ENCODE measurements around the gene CNOT8.
"Not testable (repeated sequence)": the region's sequence is repeated elsewhere in the genome, so short reads cannot be mapped to it uniquely, and the experiment has no call there.

CNOT8 gene

GRCh38 chr5:154858297-154858971 is at the start of gene CNOT8:
CNOT8 (plus strand) TSS chr5:154858627; CDS start chr5:154863279, 4,652 bp downstream.
- DNase-seq: peak; percentile 94 to 97

DNA sequence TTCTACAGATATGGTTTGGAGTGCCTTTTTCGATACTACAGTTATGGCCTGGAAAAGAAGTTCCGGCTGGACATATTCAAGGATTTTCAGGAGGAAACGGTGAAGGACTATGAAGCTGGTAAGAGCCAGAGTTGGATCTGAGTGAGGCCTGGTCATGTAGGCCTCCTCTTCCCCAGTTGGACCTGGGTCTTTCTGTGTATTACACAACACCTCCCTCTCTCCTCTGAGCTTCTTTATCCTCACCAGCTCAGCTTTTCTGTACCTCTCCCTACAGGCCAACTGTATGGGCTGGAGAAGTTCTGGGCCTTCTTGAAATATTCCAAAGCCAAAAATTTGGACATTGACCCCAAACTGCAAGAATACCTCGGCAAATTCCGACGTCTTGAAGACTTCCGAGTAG is 47.2 kb upstream of the CNOT8 start:
- no peak for DNase-seq

- peak; percentile 42 to 72 for DNase-seq
Observed at GRCh38 chr5:154811653-154812465, 46.6 kb upstream of the CNOT8 start.

DNA sequence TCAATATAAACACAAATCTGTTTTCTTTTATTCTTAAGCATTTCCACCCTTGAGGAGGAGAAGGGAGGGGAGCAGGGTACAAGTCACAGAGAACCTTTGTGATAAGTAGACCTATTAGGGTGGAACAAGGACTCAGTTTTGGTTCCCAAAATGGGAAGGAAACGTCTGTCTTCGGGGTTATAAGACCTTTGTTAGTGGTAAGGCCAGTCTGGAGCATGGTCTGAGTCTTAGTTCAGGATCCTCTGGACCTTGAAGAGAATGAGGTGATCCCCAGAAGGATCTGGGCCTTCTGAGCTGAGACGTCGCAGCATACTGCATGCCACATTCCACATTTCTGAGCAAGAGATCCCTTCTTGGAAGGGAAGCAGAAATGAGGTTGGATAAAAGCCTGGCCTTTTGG is 45.3 kb upstream of the CNOT8 start:
- DNase-seq: no peak

DNA sequence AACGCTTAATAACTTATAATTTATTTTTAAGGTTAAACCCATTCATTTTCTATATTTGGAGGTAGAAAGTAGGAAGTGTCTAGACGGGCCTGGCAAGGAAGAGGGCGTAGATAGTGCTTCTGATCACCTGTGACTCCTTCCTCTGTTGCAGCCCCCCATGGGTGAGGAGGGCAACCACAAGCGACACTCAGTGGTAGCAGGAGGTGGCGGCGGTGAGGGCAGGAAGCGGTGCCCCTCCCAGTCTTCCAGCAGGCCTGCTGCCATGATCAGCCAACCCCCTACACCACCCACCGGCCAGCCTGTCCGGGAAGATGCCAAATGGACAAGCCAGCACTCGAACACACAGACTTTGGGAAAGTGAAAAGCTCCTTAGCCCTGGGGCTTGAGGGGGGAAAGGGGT is 44.7 kb upstream of the CNOT8 start:
- DNase-seq: no peak

DNA sequence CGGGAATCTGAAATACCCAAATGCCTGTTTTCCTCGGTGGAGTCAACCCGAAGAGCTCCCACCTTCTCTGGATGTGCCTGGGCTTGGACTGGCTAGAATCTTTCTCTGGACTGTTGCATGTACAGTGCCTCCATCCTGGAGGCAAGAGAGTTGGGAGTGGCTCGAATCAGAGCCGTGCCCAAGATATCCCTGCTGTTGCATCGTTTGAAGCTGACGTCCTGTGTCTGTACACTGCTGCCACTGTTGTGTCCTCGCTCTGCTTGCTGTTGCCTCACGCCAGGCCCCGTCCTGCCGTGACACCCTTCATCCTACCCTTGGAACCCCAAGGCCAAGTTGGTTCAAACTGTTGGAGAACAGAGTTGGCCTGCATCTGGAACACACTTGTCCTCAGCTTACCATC is 43.4 kb upstream of the CNOT8 start:
- DNase-seq: no peak

- DNase-seq: no peak
Observed at GRCh38 chr5:154815684-154816247, 42.7 kb upstream of the CNOT8 start.

DNA sequence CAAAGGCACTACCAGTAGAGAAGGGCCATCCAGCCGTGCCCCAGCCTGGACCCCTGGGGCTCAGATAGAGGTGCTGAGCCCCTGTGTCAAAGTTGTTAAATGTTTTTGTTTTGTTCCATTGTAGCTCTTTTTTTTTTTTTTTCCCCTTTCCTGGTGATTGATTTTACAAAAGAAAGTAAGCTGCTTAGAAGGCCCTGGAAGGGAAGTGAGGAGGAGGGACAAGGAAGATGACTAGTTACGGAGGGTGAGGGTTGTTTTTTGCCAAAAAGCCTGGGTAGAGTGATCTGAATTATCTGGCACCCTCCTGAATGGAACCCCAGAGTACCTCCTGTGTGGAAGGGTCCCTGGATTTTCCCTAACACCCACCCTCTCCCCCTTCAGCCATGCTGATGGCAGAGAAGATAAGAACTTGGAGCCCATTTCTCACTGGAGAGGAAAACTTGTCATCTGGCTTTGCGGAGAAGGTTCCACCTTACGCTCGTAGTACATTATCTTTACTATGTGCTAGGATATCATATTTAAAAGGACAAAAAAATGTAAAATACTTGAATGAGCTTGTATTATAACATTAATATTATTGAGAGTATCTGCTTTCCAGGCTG is 41.4 kb upstream of the CNOT8 start:
- no peak for DNase-seq

DNA sequence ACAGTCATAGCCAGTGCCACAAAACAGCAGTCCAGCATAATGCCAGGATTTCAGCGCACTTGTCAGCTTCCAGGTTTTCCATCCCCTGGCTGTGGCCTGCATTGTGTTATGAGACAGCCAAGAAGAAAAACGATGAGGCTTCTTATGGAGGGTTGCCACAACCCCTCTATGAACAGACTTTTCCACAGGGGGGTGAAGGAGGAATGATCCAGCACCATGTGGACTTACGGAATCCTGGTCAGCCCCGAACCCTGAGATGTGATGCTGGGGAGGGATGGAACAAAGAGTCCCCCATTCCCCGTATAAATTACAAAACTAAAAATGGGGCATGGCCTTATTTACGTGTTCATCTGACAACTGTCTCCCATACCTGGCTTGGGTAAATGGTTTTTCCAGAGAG is 40.6 kb upstream of the CNOT8 start:
- no peak for DNase-seq

DNA sequence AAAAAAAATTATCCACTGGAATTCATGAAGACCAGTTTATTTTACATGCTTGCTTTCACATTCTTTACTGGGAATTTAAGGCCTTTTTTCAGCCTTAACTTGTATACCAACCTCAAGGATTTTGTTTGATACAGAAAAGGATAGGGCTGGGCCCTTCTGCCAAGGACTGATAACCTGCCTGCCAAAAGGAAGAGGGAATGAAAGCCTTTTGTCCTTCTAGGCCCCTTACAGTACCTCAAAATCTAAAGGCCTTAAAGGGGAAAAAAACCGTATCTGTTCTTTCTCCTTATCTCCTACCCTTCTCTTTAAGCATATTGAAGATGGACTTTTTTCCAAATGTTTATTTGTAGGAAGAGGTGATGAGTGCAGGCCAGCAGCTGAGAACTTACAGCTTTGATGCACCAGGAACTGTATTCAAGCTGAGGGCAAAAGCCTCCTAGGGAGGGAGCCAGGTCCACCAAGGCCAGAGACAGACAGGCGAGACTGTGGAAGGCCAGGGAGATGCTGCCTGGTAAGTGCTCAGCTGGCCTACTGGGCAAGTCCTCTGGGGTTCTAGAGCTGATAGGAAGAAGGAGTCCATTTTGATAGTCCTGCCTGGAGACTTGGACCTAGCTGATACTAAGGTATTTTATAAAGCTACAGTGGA is 39.8 kb upstream of the CNOT8 start:
- no peak for DNase-seq

GRCh38 chr5:154819546-154819945 is 38.9 kb upstream of the CNOT8 start:
- no peak for DNase-seq

DNA sequence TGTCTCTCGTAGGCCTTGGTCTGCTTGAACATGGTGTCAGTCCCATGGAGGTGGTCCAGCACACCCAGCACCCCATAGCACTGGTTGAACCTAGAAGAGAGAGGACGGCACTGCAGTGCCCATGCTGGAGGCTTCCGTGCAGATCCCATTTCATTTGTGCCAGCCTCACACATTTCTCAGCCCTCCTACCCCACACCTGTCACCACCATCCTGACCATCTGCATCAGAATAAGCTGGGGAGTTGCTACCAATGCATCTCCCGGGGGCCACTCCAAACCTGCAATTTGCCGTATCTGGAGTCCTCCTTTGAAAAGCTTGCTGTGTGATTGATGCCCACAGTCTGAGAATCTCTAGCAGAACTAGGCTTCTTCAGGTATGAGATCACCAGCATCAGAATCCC is 38.0 kb upstream of the CNOT8 start:
- DNase-seq: no peak

GRCh38 chr5:154822896-154823295 is 35.5 kb upstream of the CNOT8 start:
- DNase-seq: not testable (repeated sequence)

DNA sequence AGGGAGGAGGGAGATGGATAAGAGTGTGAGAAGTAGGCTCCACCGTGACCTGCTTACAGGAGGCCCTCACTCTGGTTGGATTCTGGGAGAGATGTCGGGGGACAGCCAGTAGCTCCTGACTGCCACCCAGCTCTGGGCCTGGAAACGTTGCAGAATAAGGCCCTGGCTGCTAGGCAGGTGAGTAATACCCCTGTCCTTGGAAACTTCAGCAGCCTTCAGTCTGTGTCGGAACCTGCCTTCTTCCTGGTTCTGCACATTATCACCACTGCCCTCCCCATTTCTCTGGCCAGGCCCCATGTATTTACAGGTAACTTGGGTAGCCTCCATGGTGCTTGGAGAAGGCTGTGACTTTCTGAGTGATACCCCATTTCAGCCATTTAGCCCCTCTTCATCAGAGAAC is 34.8 kb upstream of the CNOT8 start:
- no peak for DNase-seq

GRCh38 chr5:154824070-154824469 is 34.4 kb upstream of the CNOT8 start:
- no peak for DNase-seq

DNA sequence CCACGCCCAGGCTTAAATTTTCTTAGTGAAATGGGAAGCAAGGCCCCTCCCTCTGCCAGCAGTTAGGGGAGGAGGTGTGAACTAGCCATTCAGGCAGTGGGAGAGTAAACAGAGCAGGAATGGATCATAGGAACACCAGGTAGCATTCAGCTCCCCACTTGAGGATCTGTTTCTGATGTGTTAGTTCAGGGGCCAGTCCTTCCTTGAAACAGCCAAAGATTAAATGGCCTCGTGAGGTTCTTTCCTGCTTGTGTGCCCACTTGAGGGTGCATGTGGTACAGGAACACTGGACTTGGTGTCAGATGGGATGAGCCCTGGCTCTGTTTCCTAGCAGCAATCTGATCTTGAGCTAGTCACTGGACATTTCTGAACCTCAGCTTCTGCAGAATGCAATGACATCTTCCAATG is 29.2 kb upstream of the CNOT8 start:
- DNase-seq: no peak

DNA sequence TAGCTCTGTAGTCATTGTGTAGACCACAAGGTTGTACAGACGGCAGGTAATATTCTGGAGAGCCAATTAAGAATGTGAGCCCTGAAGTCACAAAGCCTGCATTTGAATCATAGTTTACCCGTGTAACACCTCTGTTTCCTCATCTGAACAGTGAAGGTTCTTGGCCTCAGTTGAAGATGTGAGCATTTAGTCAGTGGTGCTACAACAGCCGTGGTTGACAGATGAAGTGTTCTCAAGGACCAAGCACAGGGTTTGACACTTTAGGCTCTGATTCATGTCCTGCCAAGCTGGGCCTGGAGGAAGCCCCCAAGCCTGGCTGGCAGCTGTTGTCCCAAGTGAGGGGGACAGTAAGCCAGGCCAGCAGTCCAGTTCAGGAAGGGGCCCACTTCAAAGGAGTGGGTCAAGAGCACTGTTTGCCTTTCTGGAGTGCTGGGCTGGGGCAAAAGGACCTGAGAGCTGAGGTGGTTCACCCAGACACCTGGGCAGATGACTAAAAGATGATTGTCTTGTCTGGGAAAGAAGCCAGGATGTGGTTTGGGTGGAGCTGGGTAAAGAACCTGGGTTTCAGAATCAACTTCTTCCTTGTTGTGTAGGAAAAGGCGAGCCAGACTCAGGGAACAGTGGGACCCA is 28.7 kb upstream of the CNOT8 start:
- no peak for DNase-seq

GRCh38 chr5:154830219-154830595 is 28.2 kb upstream of the CNOT8 start:
- DNase-seq: no peak

GRCh38 chr5:154830596-154830995 is 27.8 kb upstream of the CNOT8 start:
- no peak for DNase-seq

DNA sequence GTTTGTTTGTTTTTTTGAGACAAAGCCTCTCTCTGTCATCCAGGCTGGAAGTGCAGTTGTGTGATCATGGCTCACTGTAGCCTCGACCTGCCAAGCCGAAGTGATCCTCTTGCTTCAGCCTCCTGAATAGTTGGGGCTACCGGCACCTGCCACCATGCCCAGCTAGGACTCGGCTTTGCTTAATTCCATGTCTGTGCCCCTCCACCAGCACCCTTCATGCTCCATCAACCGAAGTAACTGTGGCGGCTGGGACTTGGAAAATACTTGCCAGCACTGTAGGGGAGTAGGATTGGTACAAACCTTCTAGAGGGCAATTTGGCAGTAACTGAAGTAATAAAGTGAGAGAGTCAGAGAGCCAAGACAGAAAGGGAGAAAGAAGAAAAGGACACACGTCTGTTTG is 27.0 kb upstream of the CNOT8 start:
- no peak for DNase-seq

- DNase-seq: not testable (repeated sequence)
Observed at GRCh38 chr5:154832804-154833203, 25.6 kb upstream of the CNOT8 start.

- no peak for DNase-seq
Observed at GRCh38 chr5:154834053-154834452, 24.4 kb upstream of the CNOT8 start.

- DNase-seq: not testable (repeated sequence)
Observed at GRCh38 chr5:154835701-154836052, 22.8 kb upstream of the CNOT8 start.
